H1 (cell line): ENCODE results near the gene IL13. TPM values are rescaled to one million over a fixed set of nuclear protein-coding genes. Genes with fewer than 3 reads are reported as not detected.

Experiments
- CTCF ChIA-PET: fragments of 300-600 bp; sonication (Branson Sonifier 250); formaldehyde crosslinking; loops from one replicate; lab custom pipeline; 2021; ENCODE audit not compliant: partially characterized antibody; lab: Charles Lee
- POLR2A ChIA-PET: fragments of 300-600 bp; sonication (Branson Sonifier 250); formaldehyde crosslinking; loops from one replicate; lab custom pipeline; 2021; ENCODE audit warnings: inconsistent platforms; ENCODE audit not compliant: partially characterized antibody; lab: Charles Lee
- DNase-seq, 2 experiments: peaks; one replicate each; pipeline versions ENCODE4 v3.0.0 to v3.0.0-alpha.2; 2010 to 2022; ENCODE audit warnings: low spot score in 2 of 2, low read depth in 1 of 2, mixed read lengths in 1 of 2
- FAIRE-seq: peaks from 2 replicates; lab custom pipeline; 2011; peaks lifted over from hg19 to GRCh38; lab: Jason Lieb, UNC
- H2AFZ ChIP-seq: 2 replicates; pipeline ENCODE4 v1.8.1; 2012; ENCODE audit warnings: low read length, inconsistent platforms
- H2AK5ac ChIP-seq: 2 replicates; pipeline ENCODE4 v1.6.1; 2013; ENCODE audit warnings: low read depth, low read length
- H2BK120ac ChIP-seq: replicated peaks from 2 replicates; pipeline ENCODE3; 2013; ENCODE audit warnings: low read depth, low read length, inconsistent platforms
- H2BK12ac ChIP-seq: 2 replicates; pipeline ENCODE4 v1.6.1; 2013; ENCODE audit warnings: low read depth, low read length
- H2BK15ac ChIP-seq: 2 replicates; pipeline ENCODE4 v1.6.1; 2013; ENCODE audit warnings: low read length
- H2BK20ac ChIP-seq: 2 replicates; pipeline ENCODE4 v1.6.1; 2013; ENCODE audit warnings: low read length
- H2BK5ac ChIP-seq: 2 replicates; pipeline ENCODE4 v1.6.1; 2013; ENCODE audit warnings: low read depth, low read length
- H3K14ac ChIP-seq: 2 replicates; pipeline ENCODE4 v1.6.1; 2013; ENCODE audit warnings: inconsistent platforms; ENCODE audit not compliant: insufficient read length
- H3K18ac ChIP-seq: 2 replicates; pipeline ENCODE4 v1.6.1; 2013; ENCODE audit warnings: low read length; ENCODE audit errors: extremely low read depth
- H3K23ac ChIP-seq: 2 replicates; pipeline ENCODE4 v1.6.1; 2013; ENCODE audit warnings: inconsistent platforms; ENCODE audit not compliant: insufficient read length
- H3K23me2 ChIP-seq: 2 replicates; pipeline ENCODE4 v1.6.1; 2013; ENCODE audit warnings: low read depth, low read length
- H3K27ac ChIP-seq: 2 replicates; pipeline ENCODE4 v1.6.1; 2011; ENCODE audit warnings: low read depth, low read length, inconsistent platforms
- H3K27me3 ChIP-seq, 4 experiments: replicated peaks in 1 of 4; 1 replicate in 1 of 4; 2 replicates in 3 of 4; pipeline versions ENCODE4 v1.6.1 to v1.8.1; 2011 to 2013; ENCODE audit warnings: low read length in 3 of 4, mild to moderate bottlenecking in 3 of 4, inconsistent platforms in 2 of 4, mixed read lengths in 2 of 4, moderate library complexity in 1 of 4; ENCODE audit not compliant: control insufficient read depth in 3 of 4, insufficient read depth in 3 of 4; ENCODE audit errors: extremely low read depth in 1 of 4
- H3K36me3 ChIP-seq, 4 experiments: 2 replicates each; pipeline versions ENCODE4 v1.6.1 to v1.8.1; 2011 to 2013; ENCODE audit warnings: mild to moderate bottlenecking in 4 of 4, low read length in 3 of 4, moderate library complexity in 2 of 4, control low read depth in 1 of 4, inconsistent platforms in 1 of 4; ENCODE audit not compliant: insufficient read depth in 4 of 4, control insufficient read depth in 2 of 4
- H3K4ac ChIP-seq: replicated peaks from 2 replicates; pipeline ENCODE3; 2013; ENCODE audit warnings: low read length, low read depth, mixed read lengths, inconsistent platforms; ENCODE audit not compliant: insufficient read length
- H3K4me1 ChIP-seq, 4 experiments: replicated peaks in 1 of 4; 1 replicate in 1 of 4; 2 replicates in 3 of 4; pipeline versions ENCODE4 v1.6.1 to v1.8.1; 2011 to 2013; ENCODE audit warnings: low read length in 3 of 4, inconsistent platforms in 2 of 4, mixed read lengths in 1 of 4; ENCODE audit not compliant: insufficient read depth in 4 of 4, control insufficient read depth in 3 of 4
- H3K4me2 ChIP-seq, 2 experiments: 2 replicates each; pipeline versions ENCODE4 v1.6.1 to v1.8.1; 2011 to 2013; ENCODE audit warnings: low read depth in 2 of 2, low read length in 2 of 2, control low read depth in 1 of 2, inconsistent platforms in 1 of 2, mild to moderate bottlenecking in 1 of 2; ENCODE audit not compliant: insufficient read depth in 1 of 2
- H3K4me3 ChIP-seq, 4 experiments: fragments of 200-600, 300-600 bp in 1 of 4; sonication (generic), shearing (Covaris generic), sonication (Bioruptor Twin) in 1 of 4; 2 replicates each; pipeline versions ENCODE4 v1.5.1 to v1.8.1; 2011 to 2016; ENCODE audit warnings: low read length in 4 of 4, low read depth in 3 of 4, control low read depth in 2 of 4, inconsistent platforms in 2 of 4, mild to moderate bottlenecking in 2 of 4, mixed read lengths in 1 of 4, moderate library complexity in 1 of 4; ENCODE audit not compliant: insufficient read depth in 2 of 4; ENCODE audit errors: extremely low read depth in 1 of 4
- H3K56ac ChIP-seq: replicated peaks from 2 replicates; pipeline ENCODE3; 2013; ENCODE audit warnings: low read depth, mild to moderate bottlenecking, mixed read lengths, low read length, inconsistent platforms; ENCODE audit not compliant: insufficient read length
- H3K79me1 ChIP-seq: 2 replicates; pipeline ENCODE4 v1.6.1; 2013; ENCODE audit warnings: low read depth, low read length, control low read depth
- H3K79me2 ChIP-seq, 2 experiments: 2 replicates each; pipeline versions ENCODE4 v1.6.1 to v1.8.1; 2012 to 2013; ENCODE audit warnings: low read length in 2 of 2, mild to moderate bottlenecking in 2 of 2, inconsistent platforms in 1 of 2; ENCODE audit not compliant: insufficient read depth in 2 of 2, control insufficient read depth in 1 of 2
- H3K9ac ChIP-seq, 4 experiments: replicated peaks in 1 of 4; 1 replicate in 1 of 4; 2 replicates in 3 of 4; pipeline versions ENCODE4 v1.6.1 to v1.8.1; 2011 to 2013; ENCODE audit warnings: low read depth in 3 of 4, low read length in 3 of 4, control low read depth in 2 of 4, mild to moderate bottlenecking in 2 of 4, moderate library complexity in 2 of 4, inconsistent platforms in 1 of 4; ENCODE audit errors: extremely low read depth in 1 of 4
- H3K9me3 ChIP-seq, 2 experiments: 2 replicates each; pipeline versions ENCODE4 v1.6.1 to v1.8.1; 2012 to 2013; ENCODE audit warnings: mild to moderate bottlenecking in 2 of 2, moderate library complexity in 2 of 2, control low read depth in 1 of 2, inconsistent platforms in 1 of 2, low read depth in 1 of 2, low read length in 1 of 2, mixed read lengths in 1 of 2; ENCODE audit not compliant: insufficient read depth in 2 of 2
- H4K20me1 ChIP-seq, 2 experiments: replicated peaks in 1 of 2; 2 replicates each; pipeline versions ENCODE3 to v1.8.1; 2011 to 2013; ENCODE audit warnings: inconsistent platforms in 2 of 2, low read length in 2 of 2, mild to moderate bottlenecking in 1 of 2; ENCODE audit not compliant: insufficient read depth in 2 of 2, control insufficient read depth in 1 of 2
- H4K5ac ChIP-seq: 2 replicates; pipeline ENCODE4 v1.6.1; 2013; ENCODE audit warnings: low read length, low read depth, mixed read lengths, inconsistent platforms; ENCODE audit not compliant: insufficient read length
- H4K8ac ChIP-seq: 2 replicates; pipeline ENCODE4 v1.8.0; 2013; ENCODE audit warnings: mild to moderate bottlenecking, moderate library complexity, low read length, inconsistent platforms; ENCODE audit not compliant: insufficient read depth; ENCODE audit errors: extremely low read depth
- H4K91ac ChIP-seq: replicated peaks from 2 replicates; pipeline ENCODE3; 2013; ENCODE audit warnings: low read length, mixed read lengths, inconsistent platforms; ENCODE audit not compliant: insufficient read length
- CHD2 ChIP-seq: IDR thresholded peaks from 2 replicates; pipeline ENCODE4 v1.6.1; 2012; ENCODE audit warnings: low read length, improper control_type of control experiment
- EGR1 ChIP-seq: IDR thresholded peaks from 2 replicates; pipeline ENCODE4 v1.6.1; 2011; ENCODE audit warnings: low read depth, low read length, borderline replicate concordance
- WGBS, 2 experiments: shearing (Covaris generic) in 1 of 2; methylation state at CpG; one replicate each; pipeline versions ENCODE4 v1.1.6 to v1.1.7; 2013 to 2015; ENCODE audit warnings: low lambda C conversion rate in 2 of 2, mixed read lengths in 2 of 2, inconsistent platforms in 1 of 2, low coverage in 1 of 2, missing lambda C conversion rate in 1 of 2; ENCODE audit not compliant: insufficient replicate concordance in 2 of 2, insufficient coverage in 1 of 2, insufficient read length in 1 of 2; ENCODE audit errors: extremely low coverage in 1 of 2, missing lambda C conversion rate in 1 of 2; 5-methylcytosine and 5-hydroxymethylcytosine counted together
- polyA plus RNA-seq, 7 experiments: library from polyadenylated mRNA; depleted of rRNA in 3 of 7; stranded (reverse) in 5 of 7; unstranded in 2 of 7; fragments of >200 nt in 5 of 7; fragments of 200-250 nt in 2 of 7; gene quantifications; 1 replicate in 5 of 7; 2 replicates in 1 of 7; 4 replicates in 1 of 7; pipeline versions ENCODE4 v1.2.1 to v1.2.3, GENCODE V29; 2011 to 2013; ENCODE audit warnings: missing spikeins in 2 of 7, mixed read lengths in 2 of 7
- total RNA-seq: library from RNA; stranded (reverse); fragmentation: NEBNext Ultra II Directional; extraction: Animal tissue kit (Norgen Biotek cat#: 25700); gene quantifications from 2 replicates; pipeline ENCODE4 v1.2.1, GENCODE V29; 2021

Gene IL13
- total and polyA plus RNA-seq, 2 of the 8 experiments (the other 6 are each of a cell fraction or from before 2014, with no cell fraction given): not detected

DNA sequence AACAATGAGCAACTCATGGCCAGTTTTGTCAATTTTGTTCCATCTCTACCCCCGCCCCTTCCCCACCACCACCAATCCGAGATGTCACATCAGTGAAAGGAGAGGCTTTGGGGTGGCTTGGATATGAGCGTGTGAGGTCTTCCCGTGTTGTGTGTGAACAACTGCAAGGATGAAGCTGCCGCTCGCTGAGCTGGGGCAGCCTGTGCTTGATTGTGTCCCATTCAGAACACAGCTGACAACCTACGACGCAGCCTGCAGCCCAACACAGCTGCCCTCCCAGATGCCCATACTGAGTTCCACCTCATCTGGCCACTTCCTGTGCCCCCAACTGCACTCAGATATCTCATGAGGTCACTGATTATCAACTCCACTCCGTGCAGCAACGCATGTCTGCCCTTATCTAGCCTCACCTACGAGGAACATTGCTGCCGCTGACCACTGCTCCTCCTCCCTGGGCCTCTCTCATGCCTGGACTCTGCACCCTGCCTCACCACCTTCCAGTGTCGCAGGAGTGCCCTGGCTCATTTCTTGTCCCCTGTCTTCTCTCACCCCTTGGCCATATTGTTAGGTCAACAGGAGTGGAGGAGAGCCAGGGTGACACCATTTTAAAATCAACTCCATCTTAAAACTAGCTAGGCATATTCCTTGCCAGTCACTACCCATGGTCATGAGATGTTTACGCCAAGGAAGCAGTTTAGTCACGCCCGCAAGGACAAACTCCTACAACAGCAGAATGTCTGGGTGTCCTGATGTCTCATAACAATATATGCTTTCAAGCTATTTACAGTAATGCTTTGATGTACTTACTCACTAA lies 8.5 kb downstream of the IL13 start:
- no peak overlapping the region for H3K9ac ChIP-seq
- H4K8ac ChIP-seq: no peak overlapping the region
- H4K91ac ChIP-seq: no peak overlapping the region
- H3K4ac ChIP-seq: no peak overlapping the region
- ChIA-PET CTCF (interaction anchor here (0.9 to 2.2 kb wide), 3 partner anchors 11 to 88 kb away, joined by 3 to 8 read pairs (median 6); no protein-coding TSS in a partner anchor), POLR2A (no interaction called here)
- H3K27ac ChIP-seq: no peak overlapping the region
- H2AFZ ChIP-seq: no peak overlapping the region
- no peak overlapping the region for H2BK12ac ChIP-seq
- 94% methylated on average over 16 of the region's 16 CpGs; no CpG with 5 or more reads in 1 of the 2 experiments for WGBS, 2 experiments
- peaks cover 0 to 3% (median 0%) of the 10 kb centered on the region in 4 experiments; a peak in 1 of 7 replicates for H3K4me1 ChIP-seq
- H3K4me3 ChIP-seq: no peak overlapping the region
- H3K79me1 ChIP-seq: no peaks in the 10 kb centered on the region
- no peak overlapping the region for H3K23ac ChIP-seq
- H3K9me3 ChIP-seq: 0 out of 4 replicates have a peak, but pooled peaks cover 0 to 3% of the 10 kb centered on the region in 2 experiments
- no peak overlapping the region for H2AK5ac ChIP-seq
- H2BK5ac ChIP-seq: no peak overlapping the region
- no peak overlapping the region for H2BK15ac ChIP-seq
- H3K79me2 ChIP-seq: no peaks in the 10 kb centered on the region
- H4K5ac ChIP-seq: no peak overlapping the region
- H3K18ac ChIP-seq: no peak overlapping the region
- TF ChIP-seq CHD2 (no peak), EGR1 (no peak)
- no peak overlapping the region for H2BK20ac ChIP-seq
- H2BK120ac ChIP-seq: no peak overlapping the region
- H3K23me2 ChIP-seq: no peaks in the 10 kb centered on the region
- no peak overlapping the region for H3K14ac ChIP-seq
- no peak overlapping the region for H3K56ac ChIP-seq
- no peak for FAIRE-seq
- no peak for DNase-seq
- no peaks in the 10 kb centered on the region; a peak in 1 of 7 replicates for H3K27me3 ChIP-seq
- H3K4me2 ChIP-seq: no peak overlapping the region
- no peaks in the 10 kb centered on the region for H3K36me3 ChIP-seq
- H4K20me1 ChIP-seq: no peaks in the 10 kb centered on the region
